ENCODE data around the gene ZNF438. TPM values are rescaled to one million over a fixed set of nuclear protein-coding genes. Genes with fewer than 3 reads are reported as not detected.

The ZNF438 gene
- total RNA-seq, 2 donors from 2014 or later, result 1.5 to 10.1 TPM

DNA sequence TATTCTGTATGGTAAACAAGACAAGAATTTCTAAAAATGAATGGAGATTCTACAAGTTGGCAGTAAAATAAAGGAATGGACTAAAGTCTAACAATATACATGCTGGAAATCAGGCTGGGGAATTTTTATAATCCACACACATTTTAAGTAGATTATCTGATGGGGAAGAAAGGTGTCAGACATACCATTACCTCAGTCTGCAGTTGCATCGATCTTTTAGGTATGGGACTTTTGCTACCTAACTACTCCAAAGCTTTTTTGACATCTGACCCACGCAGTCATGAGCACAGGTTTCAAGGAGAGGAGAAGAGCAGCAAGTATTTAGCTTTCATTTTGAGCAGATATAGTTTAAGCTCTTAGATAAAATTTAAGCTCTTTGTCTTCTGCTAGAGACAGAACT is 113.0 kb downstream of the ZNF438 start:
- no peak for TF ChIP-seq POLR2AphosphoS5 (IDR thresholded peaks at IDR 0.05)
- TF ChIP-seq, protein P1, sequence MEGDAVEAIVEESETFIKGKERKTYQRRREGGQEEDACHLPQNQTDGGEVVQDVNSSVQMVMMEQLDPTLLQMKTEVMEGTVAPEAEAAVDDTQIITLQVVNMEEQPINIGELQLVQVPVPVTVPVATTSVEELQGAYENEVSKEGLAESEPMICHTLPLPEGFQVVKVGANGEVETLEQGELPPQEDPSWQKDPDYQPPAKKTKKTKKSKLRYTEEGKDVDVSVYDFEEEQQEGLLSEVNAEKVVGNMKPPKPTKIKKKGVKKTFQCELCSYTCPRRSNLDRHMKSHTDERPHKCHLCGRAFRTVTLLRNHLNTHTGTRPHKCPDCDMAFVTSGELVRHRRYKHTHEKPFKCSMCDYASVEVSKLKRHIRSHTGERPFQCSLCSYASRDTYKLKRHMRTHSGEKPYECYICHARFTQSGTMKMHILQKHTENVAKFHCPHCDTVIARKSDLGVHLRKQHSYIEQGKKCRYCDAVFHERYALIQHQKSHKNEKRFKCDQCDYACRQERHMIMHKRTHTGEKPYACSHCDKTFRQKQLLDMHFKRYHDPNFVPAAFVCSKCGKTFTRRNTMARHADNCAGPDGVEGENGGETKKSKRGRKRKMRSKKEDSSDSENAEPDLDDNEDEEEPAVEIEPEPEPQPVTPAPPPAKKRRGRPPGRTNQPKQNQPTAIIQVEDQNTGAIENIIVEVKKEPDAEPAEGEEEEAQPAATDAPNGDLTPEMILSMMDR (IDR thresholded peaks at IDR 0.05), result no peak
- no peak for TF ChIP-seq POLR2A (IDR thresholded peaks at IDR 0.05)

DNA sequence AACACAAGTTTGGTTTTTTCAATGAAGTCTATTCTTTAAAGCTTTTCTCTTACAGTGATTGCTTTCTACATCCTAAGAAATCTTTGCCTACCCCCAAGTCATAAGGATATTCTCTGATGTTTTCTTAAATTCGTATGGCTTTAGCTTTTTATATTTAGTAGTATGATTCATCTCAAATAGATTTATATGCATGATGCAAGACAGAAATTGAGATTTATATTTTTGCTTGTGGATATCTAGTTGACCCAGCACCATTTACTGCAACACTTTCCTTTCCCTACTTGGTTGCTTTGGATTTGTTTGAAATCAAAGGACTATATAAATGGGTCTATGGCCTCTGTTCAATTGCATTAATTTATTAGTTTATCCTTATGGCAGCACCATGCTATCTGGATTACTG is 113.9 kb downstream of the ZNF438 start:
- TF ChIP-seq POLR2AphosphoS5 (IDR thresholded peaks at IDR 0.05) (no peak), POLR2A (IDR thresholded peaks at IDR 0.05) (no peak)
- TF ChIP-seq, protein P1 (IDR thresholded peaks at IDR 0.05), result no peak
- 56% methylated on average over 1 of the region's 1 CpG for WGBS
- Histone ChIP-seq H3K4me3 (no peak overlapping the region), H3K27ac (no peak overlapping the region), H3K4me1 (replicated peaks) (no peaks in the 10 kb centered on the region), H3K9me3 (no peaks in the 10 kb centered on the region), H3K36me3 (no peaks in the 10 kb centered on the region), H3K27me3 (replicated peaks; ENCODE audit: insufficient read depth) (no peaks in the 10 kb centered on the region)
- intact Hi-C loops (cut with DNase I), result no loop called here
- DNase-seq (ENCODE audit: low spot score), result no peak

More for the DNA sequence above, 113.0 kb downstream of the ZNF438 start:
- Histone ChIP-seq H3K4me1 (replicated peaks) (no peaks in the 10 kb centered on the region), H3K9me3 (no peaks in the 10 kb centered on the region), H3K36me3 (no peaks in the 10 kb centered on the region), H3K27me3 (replicated peaks; ENCODE audit: insufficient read depth) (no peaks in the 10 kb centered on the region), H3K27ac (no peak overlapping the region), H3K4me3 (no peak overlapping the region)
- 98% methylated on average over 2 of the region's 2 CpGs for WGBS
- no peak for DNase-seq (ENCODE audit: low spot score)
- intact Hi-C loops (cut with DNase I), result no loop called here

DNA sequence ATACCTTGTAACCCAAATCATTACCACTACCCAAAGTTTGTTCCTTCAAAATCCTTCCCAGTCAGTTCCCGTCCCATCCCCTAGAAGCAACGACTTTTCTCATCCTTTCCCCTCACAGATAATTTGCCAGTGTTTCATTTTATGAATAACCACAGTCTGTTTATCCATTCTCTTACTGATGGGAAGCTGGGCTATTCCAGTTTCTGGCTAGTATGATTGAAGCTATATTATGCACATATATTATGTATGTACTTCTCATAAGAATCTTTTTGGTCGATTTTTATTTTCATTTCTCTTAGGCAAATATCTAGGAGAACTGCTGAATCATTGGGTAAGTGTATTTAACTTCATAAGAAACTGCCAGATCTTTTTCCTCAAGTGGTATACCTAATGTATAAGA is 114.6 kb downstream of the ZNF438 start:
- DNase-seq (ENCODE audit: low spot score), result no peak
- Histone ChIP-seq H3K27ac (no peak overlapping the region), H3K27me3 (replicated peaks; ENCODE audit: insufficient read depth) (no peaks in the 10 kb centered on the region), H3K4me3 (no peak overlapping the region), H3K36me3 (no peaks in the 10 kb centered on the region), H3K9me3 (no peaks in the 10 kb centered on the region), H3K4me1 (replicated peaks) (no peaks in the 10 kb centered on the region)
- intact Hi-C loops (cut with DNase I), result no loop called here
- TF ChIP-seq POLR2A (IDR thresholded peaks at IDR 0.05) (no peak), POLR2AphosphoS5 (IDR thresholded peaks at IDR 0.05) (no peak)
- TF ChIP-seq, protein P1 (IDR thresholded peaks at IDR 0.05), result no peak
- WGBS, result 82% methylated on average over 3 of the region's 3 CpGs

DNA sequence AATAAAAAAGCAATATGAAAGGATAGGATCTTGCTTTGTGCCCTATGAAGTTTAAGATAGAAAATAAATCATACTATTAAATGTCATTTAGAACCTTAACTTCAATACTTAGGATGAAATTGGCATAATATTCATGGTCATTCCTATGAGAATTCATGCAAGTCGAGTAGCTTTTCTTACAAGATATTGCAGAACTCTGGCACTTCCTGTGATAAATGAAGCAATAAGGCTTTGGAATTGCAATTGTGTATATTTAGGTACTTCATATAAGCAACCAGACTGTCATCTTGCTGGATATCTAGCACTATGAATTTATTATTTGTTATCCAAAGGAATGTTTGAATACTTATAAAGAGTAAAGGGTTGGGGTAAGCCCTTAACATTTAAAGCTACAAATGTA is 116.5 kb downstream of the ZNF438 start:
- Histone ChIP-seq H3K27me3 (replicated peaks; ENCODE audit: insufficient read depth) (no peaks in the 10 kb centered on the region), H3K36me3 (no peaks in the 10 kb centered on the region), H3K4me3 (no peak overlapping the region), H3K9me3 (no peaks in the 10 kb centered on the region), H3K4me1 (replicated peaks) (no peaks in the 10 kb centered on the region), H3K27ac (no peak overlapping the region)
- 22% methylated on average over 1 of the region's 1 CpG for WGBS
- intact Hi-C loops (cut with DNase I), result no loop called here
- TF ChIP-seq, protein P1 (IDR thresholded peaks at IDR 0.05), result no peak
- TF ChIP-seq POLR2AphosphoS5 (IDR thresholded peaks at IDR 0.05), result no peak
- no peak for TF ChIP-seq POLR2A (IDR thresholded peaks at IDR 0.05)
- DNase-seq (ENCODE audit: low spot score), result no peak

DNA sequence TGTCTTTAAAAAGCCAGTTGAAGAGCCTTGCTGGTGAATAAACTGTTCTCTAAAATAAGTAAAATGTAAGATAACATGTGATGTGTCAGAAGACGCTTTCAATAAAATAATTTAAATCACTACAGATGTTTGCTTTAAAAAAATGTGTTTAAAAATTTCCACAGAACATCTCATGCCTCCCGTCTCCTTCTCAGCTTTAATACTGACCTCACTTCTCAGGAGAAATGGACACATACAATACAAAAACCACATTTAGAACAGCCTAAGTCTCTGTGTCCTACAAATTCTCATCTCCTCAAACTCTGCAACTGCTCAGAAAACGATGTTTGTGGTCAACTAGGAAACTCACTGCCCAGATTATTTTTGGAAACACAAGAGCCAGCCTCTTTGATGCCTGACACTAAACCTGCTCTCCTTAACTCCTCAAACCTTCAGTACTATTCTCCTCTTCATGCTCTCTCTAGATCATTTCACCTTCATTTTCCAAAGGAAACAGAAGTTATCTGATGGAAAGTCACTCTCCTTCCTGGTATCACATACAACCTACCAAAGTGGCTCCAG is 120.3 kb downstream of the ZNF438 start:
- 66% methylated on average over 3 of the region's 3 CpGs for WGBS
- intact Hi-C loops (cut with DNase I), result no loop called here
- TF ChIP-seq, protein P1 (IDR thresholded peaks at IDR 0.05), result no peak
- TF ChIP-seq POLR2A (IDR thresholded peaks at IDR 0.05), result no peak
- TF ChIP-seq POLR2AphosphoS5 (IDR thresholded peaks at IDR 0.05), result no peak
- Histone ChIP-seq H3K4me3 (no peak overlapping the region), H3K4me1 (replicated peaks) (no peaks in the 10 kb centered on the region), H3K27ac (no peak overlapping the region), H3K36me3 (no peaks in the 10 kb centered on the region), H3K27me3 (replicated peaks; ENCODE audit: insufficient read depth) (no peaks in the 10 kb centered on the region), H3K9me3 (no peaks in the 10 kb centered on the region)
- no peak for DNase-seq (ENCODE audit: low spot score)

Measured in prostate gland (tissue), 2 donors.